ENCODE measurements around the gene GH1. TPM values are rescaled to one million over a fixed set of nuclear protein-coding genes. Genes with fewer than 3 reads are reported as not detected.

Gene GH1
- total RNA-seq, 1 experiment from 2014 or later: not detected

Other genes with a start within 250 kb of the GH1 start
- 43.2 and 75.7 TPM in 2 replicates for gene LIMD2, start 218.7 kb downstream of the GH1 start, total RNA-seq (2014; rRNA removed; shearing (Covaris generic))
- gene STRADA, start 177.0 kb downstream of the GH1 start, total RNA-seq (2014; rRNA removed; shearing (Covaris generic)): 25.2 and 28.8 TPM in 2 replicates
- gene CCDC47, start 145.2 kb downstream of the GH1 start, total RNA-seq (2014; rRNA removed; shearing (Covaris generic)): 59.7 and 78.3 TPM in 2 replicates
- gene DDX42, start 144.7 kb downstream of the GH1 start, total RNA-seq (2014; rRNA removed; shearing (Covaris generic)): 64.8 and 65.6 TPM in 2 replicates
- gene PSMC5, start 91.4 kb downstream of the GH1 start, total RNA-seq (2014; rRNA removed; shearing (Covaris generic)): 51.2 and 69.5 TPM in 2 replicates
- 48.0 and 50.6 TPM in 2 replicates for gene FTSJ3, start 91.2 kb downstream of the GH1 start, total RNA-seq (2014; rRNA removed; shearing (Covaris generic))
- 114 and 138 TPM in 2 replicates for gene SMARCD2, start 76.2 kb downstream of the GH1 start, total RNA-seq (2014; rRNA removed; shearing (Covaris generic))
- not detected in 2 replicates for gene CSH2, start 45.2 kb downstream of the GH1 start, total RNA-seq (2014; rRNA removed; shearing (Covaris generic))
- gene GH2, start 36.9 kb downstream of the GH1 start, total RNA-seq (2014; rRNA removed; shearing (Covaris generic)): not detected in 2 replicates
- not detected in 2 replicates for gene CSH1, start 22.3 kb downstream of the GH1 start, total RNA-seq (2014; rRNA removed; shearing (Covaris generic))
- gene CSHL1, start 7.6 kb downstream of the GH1 start, total RNA-seq (2014; rRNA removed; shearing (Covaris generic)): not detected in 2 replicates
- 0.10 and 0.72 TPM in 2 replicates for gene CD79B, start 13.5 kb upstream of the GH1 start, total RNA-seq (2014; rRNA removed; shearing (Covaris generic))
- gene SCN4A, start 54.1 kb upstream of the GH1 start, total RNA-seq (2014; rRNA removed; shearing (Covaris generic)): 0.02 TPM in 1 of 2 replicates, not detected in the other
- 0.31 and 0.76 TPM in 2 replicates for gene PRR29, start 79.5 kb upstream of the GH1 start, total RNA-seq (2014; rRNA removed; shearing (Covaris generic))
- gene ICAM2, start 101.8 kb upstream of the GH1 start, total RNA-seq (2014; rRNA removed; shearing (Covaris generic)): 0.17 and 0.22 TPM in 2 replicates
- gene ERN1, start 211.3 kb upstream of the GH1 start, total RNA-seq (2014; rRNA removed; shearing (Covaris generic)): 2.1 and 2.4 TPM in 2 replicates